K562 treated with DMSO at 1 percent for 24 hours (cell line): ENCODE results near the gene SLC25A30. TPM values are rescaled to one million over a fixed set of nuclear protein-coding genes. Genes with fewer than 3 reads are reported as not detected.

Source experiments
- total RNA-seq: library from RNA; unstranded; fragments of 300-600 nt; gene quantifications from 2 replicates; pipeline ENCODE4 v1.2.3, GENCODE V29; 2022; ENCODE audit warnings: low read depth; ENCODE audit not compliant: insufficient read depth

Gene SLC25A30
- 6.3 and 7.7 TPM in 2 replicates for total RNA-seq

GRCh38 chr13:45417790-45418534 is at the start of gene SLC25A30:
Gene SLC25A30 (minus strand): TSS chr13:45418373. CDS start chr13:45411425, 6,948 bp downstream.

GRCh38 chr13:45464687-45465453 is 46.7 kb upstream of the SLC25A30 start, which contains the start of gene COG3:
Gene COG3 (plus strand): TSS chr13:45464939. CDS start chr13:45465037, 98 bp downstream.

Other genes starting within 250 kb of the SLC25A30 start
- not detected in 2 replicates for gene KCTD4, start 217.3 kb downstream of the SLC25A30 start, total RNA-seq
- gene TPT1, start 77.2 kb downstream of the SLC25A30 start, total RNA-seq: 2,183 and 2,510 TPM in 2 replicates
- gene COG3, start 46.6 kb upstream of the SLC25A30 start, total RNA-seq: 16.5 and 19.6 TPM in 2 replicates
- gene ERICH6B, start 197.4 kb upstream of the SLC25A30 start, total RNA-seq: not detected in 2 replicates